Type B pancreatic cell (in vitro differentiated cells): ENCODE data around the gene KCNC1. TPM values are rescaled to one million over a fixed set of nuclear protein-coding genes. Genes with fewer than 3 reads are reported as not detected.
A peak's percentile ranks its signal among the peaks of the same experiment; 100 is the strongest.

Experiments
- DNase-seq: peaks from one replicate; pipeline ENCODE4 v3.0.0; 2021; ENCODE audit warnings: mixed read lengths; ENCODE audit not compliant: unreplicated experiment; ENCODE audit errors: extremely low spot score
- H3K27ac Mint-ChIP-seq: 2 replicates; pipeline ENCODE4 v1.8.0; 2021; ENCODE audit warnings: mild to moderate bottlenecking, mixed read lengths
- H3K27me3 Mint-ChIP-seq: 2 replicates; pipeline ENCODE4 v1.8.0; 2021; ENCODE audit warnings: mixed read lengths
- H3K36me3 Mint-ChIP-seq: 2 replicates; pipeline ENCODE4 v1.8.0; 2021; ENCODE audit warnings: mixed read lengths
- H3K4me1 Mint-ChIP-seq: one replicate; pipeline ENCODE4 v1.8.0; 2021; ENCODE audit warnings: mixed read lengths; ENCODE audit not compliant: unreplicated experiment
- H3K4me3 Mint-ChIP-seq: 2 replicates; pipeline ENCODE4 v1.8.0; 2021; ENCODE audit warnings: mild to moderate bottlenecking, mixed read lengths
- H3K9me3 Mint-ChIP-seq: 2 replicates; pipeline ENCODE4 v1.8.0; 2021; ENCODE audit warnings: mixed read lengths
- CTCF ChIP-seq: fragments of 200-600 bp; sonication (generic); conservative IDR thresholded peaks from 2 replicates; pipeline ENCODE4 v1.5.0; 2021; ENCODE audit warnings: antibody characterized with exemption, mild to moderate bottlenecking
- total RNA-seq: library from RNA; stranded (reverse); gene quantifications from 2 replicates; pipeline ENCODE4 v1.2.1, GENCODE V29; 2021; ENCODE audit warnings: low replicate concordance

KCNC1 gene
- total RNA-seq, 1 donor from 2014 or later: 2.8 TPM

DNA sequence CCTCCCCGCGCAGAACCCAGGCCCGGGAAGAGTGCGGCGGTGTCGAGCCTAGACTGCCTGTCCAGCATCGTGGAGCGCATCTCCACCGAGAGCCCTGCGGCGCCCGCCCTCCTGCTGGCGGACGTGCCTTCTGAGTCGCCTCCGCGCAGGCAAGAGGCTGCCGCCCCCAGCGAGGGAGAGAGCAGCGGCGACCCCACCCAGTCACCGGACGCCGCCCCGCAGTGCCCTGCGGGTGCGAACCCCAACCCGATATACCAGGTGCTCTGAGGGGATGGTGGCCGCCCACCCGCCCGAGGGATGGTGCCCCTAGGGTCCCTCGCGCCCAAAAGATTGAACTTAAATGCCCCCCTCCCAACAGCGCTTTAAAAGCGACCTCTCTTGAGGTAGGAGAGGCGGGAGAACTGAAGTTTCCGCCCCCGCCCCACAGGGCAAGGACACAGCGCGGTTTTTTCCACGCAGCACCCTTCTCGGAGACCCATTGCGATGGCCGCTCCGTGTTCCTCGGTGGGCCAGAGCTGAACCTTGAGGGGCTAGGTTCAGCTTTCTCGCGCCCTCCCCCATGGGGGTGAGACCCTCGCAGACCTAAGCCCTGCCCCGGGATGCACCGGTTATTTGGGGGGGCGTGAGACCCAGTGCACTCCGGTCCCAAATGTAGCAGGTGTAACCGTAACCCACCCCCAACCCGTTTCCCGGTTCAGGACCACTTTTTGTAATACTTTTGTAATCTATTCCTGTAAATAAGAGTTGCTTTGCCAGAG, 13.2 kb upstream of the KCNC1 start:
- peaks cover 56% of the 10 kb centered on the region for H3K27me3 Mint-ChIP-seq
- H3K4me1 Mint-ChIP-seq: no peaks in the 10 kb centered on the region
- DNase-seq: no peak
- H3K4me3 Mint-ChIP-seq: peak overlapping the region; percentile 37
- H3K9me3 Mint-ChIP-seq: no peaks in the 10 kb centered on the region
- no peak overlapping the region for H3K27ac Mint-ChIP-seq
- no peaks in the 10 kb centered on the region for H3K36me3 Mint-ChIP-seq
- no peak for TF ChIP-seq CTCF

GRCh38 chr11:17722000-17722643, 12.5 kb upstream of the KCNC1 start:
- DNase-seq: no peak
- Mint-ChIP-seq H3K27ac (no peak overlapping the region), H3K27me3 (peaks cover 62% of the 10 kb centered on the region), H3K9me3 (no peaks in the 10 kb centered on the region), H3K4me1 (no peaks in the 10 kb centered on the region), H3K36me3 (no peaks in the 10 kb centered on the region), H3K4me3 (no peak overlapping the region)
- TF ChIP-seq CTCF: peak; percentile 60

GRCh38 chr11:17724020-17724908, 10.3 kb upstream of the KCNC1 start:
- no peak for TF ChIP-seq CTCF
- Mint-ChIP-seq H3K27me3 (peaks cover 83% of the 10 kb centered on the region), H3K4me1 (no peaks in the 10 kb centered on the region), H3K27ac (no peak overlapping the region), H3K36me3 (no peaks in the 10 kb centered on the region), H3K4me3 (no peak overlapping the region), H3K9me3 (no peaks in the 10 kb centered on the region)
- DNase-seq: no peak

GRCh38 chr11:17725174-17725573, 9.4 kb upstream of the KCNC1 start:
- no peaks in the 10 kb centered on the region for H3K4me1 Mint-ChIP-seq
- H3K4me3 Mint-ChIP-seq: no peak overlapping the region
- H3K27me3 Mint-ChIP-seq: peaks cover 89% of the 10 kb centered on the region
- H3K9me3 Mint-ChIP-seq: no peaks in the 10 kb centered on the region
- H3K27ac Mint-ChIP-seq: no peak overlapping the region
- TF ChIP-seq CTCF: no peak
- no peak for DNase-seq
- H3K36me3 Mint-ChIP-seq: no peaks in the 10 kb centered on the region

DNA sequence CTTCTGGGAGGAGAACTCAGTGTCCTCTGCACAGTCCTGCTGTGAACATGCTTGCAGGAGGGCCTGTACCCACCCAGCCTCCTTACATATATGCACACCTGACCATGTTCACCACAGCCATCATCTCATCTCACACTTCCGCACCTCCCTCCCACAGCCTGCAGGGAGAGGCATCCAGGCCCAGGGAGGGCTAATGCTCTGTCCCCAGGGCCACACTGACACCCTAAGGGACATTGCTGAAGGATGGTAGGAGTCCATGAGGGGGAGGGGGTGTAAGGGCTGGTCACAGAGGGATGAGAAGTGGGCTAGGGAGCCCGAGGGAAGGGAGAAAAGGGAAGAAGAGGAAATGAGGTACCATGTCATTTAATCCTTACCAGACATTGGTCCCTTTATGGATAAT, 4.4 kb upstream of the KCNC1 start:
- Mint-ChIP-seq H3K9me3 (no peaks in the 10 kb centered on the region), H3K4me3 (no peak overlapping the region), H3K27me3 (peaks cover 77% of the 10 kb centered on the region), H3K4me1 (no peaks in the 10 kb centered on the region), H3K36me3 (no peaks in the 10 kb centered on the region), H3K27ac (no peak overlapping the region)
- no peak for TF ChIP-seq CTCF
- no peak for DNase-seq
